HepG2 (cell line): ENCODE measurements around the gene HECTD4. TPM values are rescaled to one million over a fixed set of nuclear protein-coding genes. Genes with fewer than 3 reads are reported as not detected.

Experiments used
- BHLHE40 ChIP-seq: IDR thresholded peaks from 2 replicates; pipeline ENCODE4 v1.6.1; 2011; ENCODE audit warnings: low read length, improper control_type of control experiment
- CHD2 ChIP-seq: IDR thresholded peaks from 2 replicates; pipeline ENCODE4 v1.6.1; 2011; ENCODE audit warnings: low read depth, low read length, improper control_type of control experiment
- CREB1 ChIP-seq, 2 experiments: fragments of 450-650 bp in 1 of 2; IDR thresholded peaks; 2 replicates each; pipeline ENCODE4 v1.6.1; 2016 to 2017; ENCODE audit warnings: control low read depth in 1 of 2, mild to moderate bottlenecking in 1 of 2, missing compliant biosample characterization in 1 of 2, missing genetic modification characterization in 1 of 2
- KLF13 ChIP-seq: sonication (generic); formaldehyde crosslinking; IDR thresholded peaks from 2 replicates; pipeline ENCODE4 v1.4.0; 2020; ENCODE audit warnings: mild to moderate bottlenecking, missing genetic modification reagents
- MEIS2 ChIP-seq: sonication (generic); formaldehyde crosslinking; IDR thresholded peaks from 2 replicates; pipeline ENCODE4 v1.9.0; 2021; ENCODE audit warnings: mild to moderate bottlenecking, missing genetic modification reagents
- MTF2 ChIP-seq: sonication (generic); formaldehyde crosslinking; IDR thresholded peaks from 2 replicates; pipeline ENCODE4 v1.5.0; 2020; ENCODE audit warnings: missing genetic modification reagents, borderline replicate concordance
- MXI1 ChIP-seq: IDR thresholded peaks from 3 replicates; pipeline ENCODE4 v1.6.1; 2012; ENCODE audit warnings: low read depth, low read length, inconsistent platforms, borderline replicate concordance
- TBL1XR1 ChIP-seq: fragments of 150-350 bp; IDR thresholded peaks from 2 replicates; pipeline ENCODE4 v1.6.1; 2014; ENCODE audit warnings: borderline replicate concordance, low read length; ENCODE audit not compliant: partially characterized antibody
- YEATS4 ChIP-seq: sonication (generic); formaldehyde crosslinking; IDR thresholded peaks from 2 replicates; pipeline ENCODE4 v1.4.0; 2020; ENCODE audit warnings: missing genetic modification reagents, borderline replicate concordance
- ZC3H13 ChIP-seq: sonication (generic); formaldehyde crosslinking; IDR thresholded peaks from 2 replicates; pipeline ENCODE4 v1.8.1; 2023; ENCODE audit warnings: mild to moderate bottlenecking, missing genetic modification reagents, moderate library complexity
- ZNF235 ChIP-seq: sonication (generic); formaldehyde crosslinking; IDR thresholded peaks from 2 replicates; pipeline ENCODE4 v1.8.1; 2023; ENCODE audit warnings: mild to moderate bottlenecking, missing genetic modification reagents, borderline replicate concordance
- ZNF256 ChIP-seq: sonication (generic); formaldehyde crosslinking; conservative IDR thresholded peaks from 2 replicates; pipeline ENCODE4 v1.4.0; 2020; ENCODE audit warnings: missing genetic modification reagents
- ZNF296 ChIP-seq: sonication (generic); formaldehyde crosslinking; conservative IDR thresholded peaks from 2 replicates; pipeline ENCODE4 v1.5.0; 2020; ENCODE audit warnings: mild to moderate bottlenecking, missing genetic modification reagents
- ZNF670 ChIP-seq: sonication (generic); formaldehyde crosslinking; IDR thresholded peaks from 2 replicates; pipeline ENCODE4 v1.8.0; 2022; ENCODE audit warnings: mild to moderate bottlenecking, missing genetic modification reagents, borderline replicate concordance
- ZNF780A ChIP-seq: sonication (generic); formaldehyde crosslinking; IDR thresholded peaks from 2 replicates; pipeline ENCODE4 v1.8.0; 2022; ENCODE audit warnings: mild to moderate bottlenecking, missing genetic modification reagents, moderate library complexity
- ZNF839 ChIP-seq: sonication (generic); formaldehyde crosslinking; IDR thresholded peaks from 2 replicates; pipeline ENCODE4 v1.4.0; 2020; ENCODE audit warnings: missing genetic modification reagents, mild to moderate bottlenecking, borderline replicate concordance
- polyA plus RNA-seq, 8 experiments: library from polyadenylated mRNA; depleted of rRNA in 3 of 8; stranded (reverse) in 7 of 8; unstranded in 1 of 8; fragments of >200 nt; fragmentation: Illumina TruSeq in 4 of 8; extraction: Trizol in 4 of 8; gene quantifications; 2 replicates each; pipeline versions ENCODE4 v1.2.1 to v1.2.3, GENCODE V29; 2011 to 2016; ENCODE audit warnings: low read depth in 4 of 8, missing spikeins in 1 of 8, mixed read lengths in 1 of 8; ENCODE audit not compliant: insufficient read depth in 1 of 8
- total RNA-seq, 5 experiments: library from RNA; depleted of rRNA; stranded (reverse); fragments of >200 nt; fragmentation: Illumina TruSeq; extraction: Trizol; gene quantifications; 2 replicates each; pipeline ENCODE4 v1.2.3, GENCODE V29; 2016; ENCODE audit warnings: low read depth in 1 of 5
- TF ChIP-seq, protein P1 (sequence below): sonication (generic); formaldehyde crosslinking; IDR thresholded peaks from one replicate; pipeline ENCODE4 v1.5.1; 2020; ENCODE audit warnings: mild to moderate bottlenecking, missing genetic modification reagents; ENCODE audit errors: not compliant biosample characterization
- TF ChIP-seq, protein P2 (sequence below): sonication (generic); formaldehyde crosslinking; IDR thresholded peaks from 2 replicates; pipeline ENCODE4 v1.8.0; 2022; ENCODE audit warnings: missing genetic modification reagents, low read depth, mild to moderate bottlenecking, borderline replicate concordance
- TF ChIP-seq, protein P3 (sequence below): sonication (generic); formaldehyde crosslinking; conservative IDR thresholded peaks from 2 replicates; pipeline ENCODE4 v1.8.1; 2023; ENCODE audit warnings: missing genetic modification reagents

The HECTD4 gene
- total and polyA plus RNA-seq, 2 of the 13 experiments (the other 11 are each of a cell fraction or from before 2014, with no cell fraction given), result 9.0 to 11.4 TPM

DNA sequence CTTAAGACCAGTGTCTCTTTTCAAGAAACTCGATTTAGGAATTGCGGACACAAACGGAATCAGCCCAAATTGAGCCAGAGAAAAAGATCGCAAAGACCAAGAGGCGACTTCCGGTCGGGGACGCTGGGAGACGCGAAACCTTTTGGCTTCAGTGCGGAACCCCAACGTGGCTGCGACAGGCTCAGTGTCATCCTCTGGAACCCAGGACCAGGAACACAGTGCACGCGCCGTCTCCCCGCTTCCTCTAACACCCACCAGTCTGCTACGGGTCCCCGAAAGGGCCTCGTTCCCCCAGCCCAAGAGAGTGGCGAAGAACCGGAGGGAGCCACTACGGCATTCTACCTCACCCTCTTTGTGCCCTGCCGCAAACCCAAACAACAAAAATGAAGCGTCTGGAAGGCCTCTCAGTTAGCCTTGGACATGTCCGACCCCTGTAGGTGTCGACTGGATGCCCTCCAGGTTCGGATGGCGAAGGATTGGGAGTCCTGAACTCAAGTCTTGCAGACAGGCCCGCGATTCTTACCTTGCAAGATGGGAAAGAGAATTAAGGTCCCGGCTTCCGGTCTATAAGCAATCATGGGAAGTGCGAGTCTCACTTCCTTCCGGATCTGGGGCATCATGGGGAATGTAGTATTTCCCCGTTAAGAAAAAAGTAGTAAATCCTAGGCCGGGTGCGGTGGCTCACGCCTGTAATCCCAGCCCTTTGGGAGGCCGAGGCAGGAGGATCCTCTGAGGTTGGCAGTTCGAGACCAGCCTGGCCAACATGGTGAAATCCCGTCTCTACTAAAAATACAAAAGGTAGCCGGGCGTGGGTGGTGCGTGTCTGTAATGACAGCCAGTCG lies 27.1 kb upstream of the HECTD4 start, which contains the start of gene RPL6 (continued):
- TF ChIP-seq, protein P1, sequence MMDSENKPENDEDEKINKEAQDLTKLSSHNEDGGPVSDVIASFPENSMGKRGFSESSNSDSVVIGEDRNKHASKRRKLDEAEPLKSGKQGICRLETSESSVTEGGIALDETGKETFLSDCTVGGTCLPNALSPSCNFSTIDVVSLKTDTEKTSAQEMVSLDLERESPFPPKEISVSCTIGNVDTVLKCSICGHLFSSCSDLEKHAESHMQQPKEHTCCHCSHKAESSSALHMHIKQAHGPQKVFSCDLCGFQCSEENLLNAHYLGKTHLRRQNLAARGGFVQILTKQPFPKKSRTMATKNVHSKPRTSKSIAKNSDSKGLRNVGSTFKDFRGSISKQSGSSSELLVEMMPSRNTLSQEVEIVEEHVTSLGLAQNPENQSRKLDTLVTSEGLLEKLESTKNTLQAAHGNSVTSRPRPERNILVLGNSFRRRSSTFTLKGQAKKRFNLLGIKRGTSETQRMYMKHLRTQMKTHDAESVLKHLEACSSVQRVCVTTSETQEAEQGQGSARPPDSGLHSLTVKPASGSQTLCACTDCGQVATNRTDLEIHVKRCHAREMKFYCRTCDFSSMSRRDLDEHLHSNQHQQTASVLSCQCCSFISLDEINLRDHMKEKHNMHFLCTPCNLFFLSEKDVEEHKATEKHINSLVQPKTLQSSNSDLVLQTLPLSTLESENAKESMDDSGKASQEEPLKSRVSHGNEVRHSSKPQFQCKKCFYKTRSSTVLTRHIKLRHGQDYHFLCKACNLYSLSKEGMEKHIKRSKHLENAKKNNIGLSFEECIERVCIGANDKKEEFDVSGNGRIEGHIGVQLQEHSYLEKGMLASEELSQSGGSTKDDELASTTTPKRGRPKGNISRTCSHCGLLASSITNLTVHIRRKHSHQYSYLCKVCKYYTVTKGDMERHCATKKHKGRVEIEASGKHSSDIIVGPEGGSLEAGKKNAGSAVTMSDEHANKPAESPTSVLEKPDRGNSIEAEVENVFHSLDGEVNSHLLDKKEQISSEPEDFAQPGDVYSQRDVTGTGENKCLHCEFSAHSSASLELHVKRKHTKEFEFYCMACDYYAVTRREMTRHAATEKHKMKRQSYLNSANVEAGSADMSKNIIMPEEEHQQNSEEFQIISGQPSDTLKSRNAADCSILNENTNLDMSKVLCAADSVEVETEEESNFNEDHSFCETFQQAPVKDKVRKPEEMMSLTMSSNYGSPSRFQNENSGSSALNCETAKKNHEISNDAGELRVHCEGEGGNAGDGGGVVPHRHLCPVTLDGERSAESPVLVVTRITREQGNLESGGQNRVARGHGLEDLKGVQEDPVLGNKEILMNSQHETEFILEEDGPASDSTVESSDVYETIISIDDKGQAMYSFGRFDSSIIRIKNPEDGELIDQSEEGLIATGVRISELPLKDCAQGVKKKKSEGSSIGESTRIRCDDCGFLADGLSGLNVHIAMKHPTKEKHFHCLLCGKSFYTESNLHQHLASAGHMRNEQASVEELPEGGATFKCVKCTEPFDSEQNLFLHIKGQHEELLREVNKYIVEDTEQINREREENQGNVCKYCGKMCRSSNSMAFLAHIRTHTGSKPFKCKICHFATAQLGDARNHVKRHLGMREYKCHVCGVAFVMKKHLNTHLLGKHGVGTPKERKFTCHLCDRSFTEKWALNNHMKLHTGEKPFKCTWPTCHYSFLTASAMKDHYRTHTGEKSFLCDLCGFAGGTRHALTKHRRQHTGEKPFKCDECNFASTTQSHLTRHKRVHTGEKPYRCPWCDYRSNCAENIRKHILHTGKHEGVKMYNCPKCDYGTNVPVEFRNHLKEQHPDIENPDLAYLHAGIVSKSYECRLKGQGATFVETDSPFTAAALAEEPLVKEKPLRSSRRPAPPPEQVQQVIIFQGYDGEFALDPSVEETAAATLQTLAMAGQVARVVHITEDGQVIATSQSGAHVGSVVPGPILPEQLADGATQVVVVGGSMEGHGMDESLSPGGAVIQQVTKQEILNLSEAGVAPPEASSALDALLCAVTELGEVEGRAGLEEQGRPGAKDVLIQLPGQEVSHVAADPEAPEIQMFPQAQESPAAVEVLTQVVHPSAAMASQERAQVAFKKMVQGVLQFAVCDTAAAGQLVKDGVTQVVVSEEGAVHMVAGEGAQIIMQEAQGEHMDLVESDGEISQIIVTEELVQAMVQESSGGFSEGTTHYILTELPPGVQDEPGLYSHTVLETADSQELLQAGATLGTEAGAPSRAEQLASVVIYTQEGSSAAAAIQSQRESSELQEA (CRISPR knock-in tag), result no peak
- TF ChIP-seq TBL1XR1, result peak; percentile 29
- no peak for TF ChIP-seq KLF13 (CRISPR knock-in tag)
- 0 out of 2 replicates have a peak, but pooled peaks have one; percentile 52 for TF ChIP-seq ZNF839
- peak; percentile 76; the same call in 1 of the 2 replicates for TF ChIP-seq ZC3H13 (CRISPR knock-in tag)
- peak; percentile 56; the same call in 1 of the 2 replicates for TF ChIP-seq ZNF670 (CRISPR knock-in tag)
- peak; percentile 67; the same call in 2 of the 3 replicates for TF ChIP-seq MXI1
- TF ChIP-seq ZNF296 (CRISPR knock-in tag), result 0 out of 2 replicates have a peak, but pooled peaks have one; percentile 33
- TF ChIP-seq ZNF256 (CRISPR knock-in tag), result no peak
- TF ChIP-seq BHLHE40, result 0 out of 2 replicates have a peak, but pooled peaks have one; percentile 3
- TF ChIP-seq ZNF780A (CRISPR knock-in tag), result no peak
- TF ChIP-seq MTF2 (CRISPR knock-in tag), result no peak
- TF ChIP-seq CHD2, result no peak
- 0 out of 2 replicates have a peak, but pooled peaks have one; percentile 40 for TF ChIP-seq MEIS2 (CRISPR knock-in tag)
- 0 out of 2 replicates have a peak, but pooled peaks have one; percentile 1 for TF ChIP-seq CREB1 (IDR thresholded peaks at IDR 0.05)
- peak; percentile 81 for TF ChIP-seq CREB1 (CRISPR knock-in tag; IDR thresholded peaks at IDR 0.05)
- TF ChIP-seq, protein P2, sequence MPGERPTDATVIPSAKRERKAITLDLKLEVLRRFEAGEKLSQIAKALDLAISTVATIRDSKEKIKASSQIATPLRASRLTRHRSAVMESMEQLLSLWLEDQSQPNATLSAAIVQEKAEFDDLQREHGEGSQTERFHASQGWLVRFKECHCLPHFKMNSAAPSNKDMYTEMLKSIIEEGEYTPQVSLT (CRISPR knock-in tag), result no peak
- TF ChIP-seq YEATS4, result peak; percentile 97
- TF ChIP-seq, protein P3, sequence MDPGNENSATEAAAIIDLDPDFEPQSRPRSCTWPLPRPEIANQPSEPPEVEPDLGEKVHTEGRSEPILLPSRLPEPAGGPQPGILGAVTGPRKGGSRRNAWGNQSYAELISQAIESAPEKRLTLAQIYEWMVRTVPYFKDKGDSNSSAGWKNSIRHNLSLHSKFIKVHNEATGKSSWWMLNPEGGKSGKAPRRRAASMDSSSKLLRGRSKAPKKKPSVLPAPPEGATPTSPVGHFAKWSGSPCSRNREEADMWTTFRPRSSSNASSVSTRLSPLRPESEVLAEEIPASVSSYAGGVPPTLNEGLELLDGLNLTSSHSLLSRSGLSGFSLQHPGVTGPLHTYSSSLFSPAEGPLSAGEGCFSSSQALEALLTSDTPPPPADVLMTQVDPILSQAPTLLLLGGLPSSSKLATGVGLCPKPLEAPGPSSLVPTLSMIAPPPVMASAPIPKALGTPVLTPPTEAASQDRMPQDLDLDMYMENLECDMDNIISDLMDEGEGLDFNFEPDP, result no peak
- no peak for TF ChIP-seq ZNF235 (CRISPR knock-in tag)
